OCI-LY1 (cell line): ENCODE data around the gene ZNF366.

Experiments
- H2AFZ ChIP-seq: fragments of 200-600 bp; sonication (generic), shearing (Covaris generic); 2 replicates; pipeline ENCODE4 v1.6.0; 2014; ENCODE audit warnings: antibody characterized with exemption, mild to moderate bottlenecking, low read length
- H3F3A ChIP-seq: fragments of 200-600 bp; sonication (generic), shearing (Covaris generic); 2 replicates; pipeline ENCODE4 v1.6.0; 2014; ENCODE audit warnings: mild to moderate bottlenecking, antibody characterized with exemption, low read length, moderate library complexity; ENCODE audit not compliant: insufficient read depth
- H3K27ac ChIP-seq: fragments of 200-600 bp; sonication (generic); 2 replicates; pipeline ENCODE4 v1.5.1; 2014; ENCODE audit warnings: low read length, mixed run types, mild to moderate bottlenecking, low read depth; ENCODE audit not compliant: poor library complexity, severe bottlenecking
- H3K27me3 ChIP-seq: fragments of 200-600 bp; sonication (generic); 2 replicates; pipeline ENCODE4 v1.6.0; 2014; ENCODE audit warnings: antibody characterized with exemption, mild to moderate bottlenecking, low read length, moderate library complexity; ENCODE audit not compliant: insufficient read depth
- H3K36me3 ChIP-seq: fragments of 200-600 bp; sonication (generic); 2 replicates; pipeline ENCODE4 v1.6.1; 2014; ENCODE audit warnings: mild to moderate bottlenecking, antibody characterized with exemption, low read length, moderate library complexity, mixed read lengths; ENCODE audit not compliant: insufficient read depth
- H3K4me1 ChIP-seq: fragments of 200-600 bp; sonication (generic); 2 replicates; pipeline ENCODE4 v1.5.1; 2014; ENCODE audit warnings: mild to moderate bottlenecking, low read length, moderate library complexity; ENCODE audit not compliant: insufficient read depth, severe bottlenecking
- H3K4me2 ChIP-seq: fragments of 200-600 bp; sonication (generic), shearing (Covaris generic); 2 replicates; pipeline ENCODE4 v1.6.1; 2014; ENCODE audit warnings: low read length
- H3K4me3 ChIP-seq: fragments of 200-600 bp; sonication (generic); 2 replicates; pipeline ENCODE4 v1.5.1; 2014; ENCODE audit warnings: low read length, low read depth, mild to moderate bottlenecking, mixed read lengths; ENCODE audit not compliant: poor library complexity, severe bottlenecking
- H3K79me2 ChIP-seq: fragments of 200-600 bp; shearing (Covaris generic); 2 replicates; pipeline ENCODE4 v1.6.1; 2016; ENCODE audit warnings: mixed run types, low read length, mixed read lengths; ENCODE audit not compliant: insufficient read depth
- H3K9ac ChIP-seq: fragments of 200-600 bp; sonication (generic), shearing (Covaris generic); 2 replicates; pipeline ENCODE4 v1.6.1; 2014; ENCODE audit warnings: mild to moderate bottlenecking, low read length, mixed read lengths
- H3K9me2 ChIP-seq: fragments of 200-600 bp; sonication (generic), shearing (Covaris generic); 2 replicates; pipeline ENCODE4 v1.6.1; 2014; ENCODE audit warnings: low read depth, mild to moderate bottlenecking, low read length, mixed read lengths
- H3K9me3 ChIP-seq: fragments of 200-600 bp; shearing (Covaris generic); 2 replicates; pipeline ENCODE4 v1.6.1; 2014; ENCODE audit warnings: low read length, mixed read lengths
- H4K20me1 ChIP-seq: fragments of 200-600 bp; sonication (generic), shearing (Covaris generic); 2 replicates; pipeline ENCODE4 v1.6.0; 2016; ENCODE audit warnings: mild to moderate bottlenecking, low read length; ENCODE audit not compliant: insufficient read depth
- CTCF ChIP-seq: fragments of 200-600 bp; sonication (generic), shearing (Covaris generic); IDR thresholded peaks from 2 replicates; pipeline ENCODE4 v1.5.1; 2017; ENCODE audit warnings: mild to moderate bottlenecking, antibody characterized with exemption, low read length, moderate library complexity, mixed read lengths
- EZH2 ChIP-seq: fragments of 200-600 bp; sonication (generic), shearing (Covaris generic); IDR thresholded peaks from 2 replicates; pipeline ENCODE4 v1.8.0; 2017; ENCODE audit warnings: borderline replicate concordance, mixed run types, mild to moderate bottlenecking, antibody characterized with exemption, low read length, moderate library complexity, mixed read lengths

ZNF366 gene

GRCh38 chr5:72465601-72466563 lies 41.3 kb downstream of the ZNF366 start:
- Histone ChIP-seq H3K79me2 (no peaks in the 10 kb centered on the region), H4K20me1 (no peaks in the 10 kb centered on the region), H3K9ac (no peak overlapping the region), H3K9me2 (no peaks in the 10 kb centered on the region), H3K4me2 (no peak overlapping the region), H2AFZ (no peak overlapping the region), H3K27ac (no peak overlapping the region), H3K27me3 (no peaks in the 10 kb centered on the region), H3K9me3 (no peaks in the 10 kb centered on the region), H3K36me3 (no peaks in the 10 kb centered on the region), H3F3A (no peaks in the 10 kb centered on the region), H3K4me3 (no peak overlapping the region), H3K4me1 (no peaks in the 10 kb centered on the region)
- no peak for TF ChIP-seq CTCF
- TF ChIP-seq EZH2: no peak

GRCh38 chr5:72465066-72465465 lies 42.1 kb downstream of the ZNF366 start:
- no peaks in the 10 kb centered on the region for H3K4me1 ChIP-seq
- H3K4me2 ChIP-seq: no peak overlapping the region
- H3K9me3 ChIP-seq: no peaks in the 10 kb centered on the region
- no peaks in the 10 kb centered on the region for H3F3A ChIP-seq
- H4K20me1 ChIP-seq: no peaks in the 10 kb centered on the region
- H3K27ac ChIP-seq: no peak overlapping the region
- H3K79me2 ChIP-seq: no peaks in the 10 kb centered on the region
- H3K9ac ChIP-seq: no peak overlapping the region
- no peaks in the 10 kb centered on the region for H3K36me3 ChIP-seq
- no peaks in the 10 kb centered on the region for H3K9me2 ChIP-seq
- no peak overlapping the region for H2AFZ ChIP-seq
- TF ChIP-seq EZH2: no peak
- no peak for TF ChIP-seq CTCF
- H3K27me3 ChIP-seq: no peaks in the 10 kb centered on the region
- no peak overlapping the region for H3K4me3 ChIP-seq

GRCh38 chr5:72464071-72464470 lies 43.1 kb downstream of the ZNF366 start:
- Histone ChIP-seq H3K27ac (no peak overlapping the region), H3K4me1 (no peaks in the 10 kb centered on the region), H3K9ac (no peak overlapping the region), H3K4me2 (no peak overlapping the region), H2AFZ (no peak overlapping the region), H3K9me2 (no peaks in the 10 kb centered on the region), H3K79me2 (no peaks in the 10 kb centered on the region), H3K27me3 (no peaks in the 10 kb centered on the region), H3K9me3 (no peaks in the 10 kb centered on the region), H3F3A (no peaks in the 10 kb centered on the region), H4K20me1 (no peaks in the 10 kb centered on the region), H3K4me3 (no peak overlapping the region), H3K36me3 (no peaks in the 10 kb centered on the region)
- TF ChIP-seq CTCF (no peak), EZH2 (no peak)
